Astrocyte (in vitro differentiated cells and primary cell): ENCODE measurements around the gene EBPL.

Experiments used
- CTCF ChIP-seq: IDR thresholded peaks from 2 replicates; pipeline ENCODE4 v1.5.1; 2011; ENCODE audit warnings: low read depth, mild to moderate bottlenecking, inconsistent platforms, low read length, moderate library complexity; ENCODE audit not compliant: insufficient read depth
- EZH2 ChIP-seq: IDR thresholded peaks from 2 replicates; pipeline ENCODE4 v1.6.1; 2012; ENCODE audit warnings: mild to moderate bottlenecking, low read length, inconsistent platforms; ENCODE audit not compliant: insufficient read depth

- TF ChIP-seq EZH2 (no peak), CTCF (no peak)
Observed at GRCh38 chr13:49740870-49741269, 49.6 kb upstream of the EBPL start.
